ENCODE data around the gene MYO1B.
A peak's percentile ranks its signal among the peaks of the same experiment; 100 is the strongest.

The MYO1B gene

GRCh38 chr2:191262436-191262835 lies 17.2 kb downstream of the MYO1B start:
- no peak for DNase-seq (ENCODE audit: low spot score)

GRCh38 chr2:191263050-191263449 lies 17.8 kb downstream of the MYO1B start:
- DNase-seq (ENCODE audit: low spot score), result no peak

GRCh38 chr2:191264647-191265081 lies 19.5 kb downstream of the MYO1B start:
- no peak for DNase-seq (ENCODE audit: low spot score)

- no peak for DNase-seq (ENCODE audit: low spot score)
Observed at GRCh38 chr2:191265311-191266170, 20.3 kb downstream of the MYO1B start.

GRCh38 chr2:191266201-191266600 lies 21.0 kb downstream of the MYO1B start:
- no peak for DNase-seq (ENCODE audit: low spot score)

- DNase-seq (ENCODE audit: low spot score), result no peak
Observed at GRCh38 chr2:191268596-191268995, 23.4 kb downstream of the MYO1B start.

GRCh38 chr2:191270306-191271161 lies 25.3 kb downstream of the MYO1B start:
- peak; percentile 27 for DNase-seq (ENCODE audit: low spot score)

GRCh38 chr2:191272064-191272463 lies 26.9 kb downstream of the MYO1B start:
- DNase-seq (ENCODE audit: low spot score), result no peak

- no peak for DNase-seq (ENCODE audit: low spot score)
Observed at GRCh38 chr2:191274413-191274815, 29.2 kb downstream of the MYO1B start.

GRCh38 chr2:191276792-191277465 lies 31.7 kb downstream of the MYO1B start:
- no peak for DNase-seq (ENCODE audit: low spot score)

- DNase-seq (ENCODE audit: low spot score), result no peak
Observed at GRCh38 chr2:191280290-191280689, 35.1 kb downstream of the MYO1B start.

- DNase-seq (ENCODE audit: low spot score), result no peak
Observed at GRCh38 chr2:191280834-191281756, 35.9 kb downstream of the MYO1B start.

- DNase-seq (ENCODE audit: low spot score), result no peak
Observed at GRCh38 chr2:191285252-191285651, 40.0 kb downstream of the MYO1B start.

- no peak for DNase-seq (ENCODE audit: low spot score)
Observed at GRCh38 chr2:191287820-191288219, 42.6 kb downstream of the MYO1B start.

GRCh38 chr2:191289049-191289448 lies 43.8 kb downstream of the MYO1B start:
- no peak for DNase-seq (ENCODE audit: low spot score)

- no peak for DNase-seq (ENCODE audit: low spot score)
Observed at GRCh38 chr2:191291471-191291870, 46.3 kb downstream of the MYO1B start.

- DNase-seq (ENCODE audit: low spot score), result no peak
Observed at GRCh38 chr2:191292869-191293268, 47.7 kb downstream of the MYO1B start.

GRCh38 chr2:191295088-191295487 lies 49.9 kb downstream of the MYO1B start:
- DNase-seq (ENCODE audit: low spot score), result no peak

- no peak for DNase-seq (ENCODE audit: low spot score)
Observed at GRCh38 chr2:191296083-191297006, 51.1 kb downstream of the MYO1B start.

GRCh38 chr2:191297033-191297432 lies 51.8 kb downstream of the MYO1B start:
- DNase-seq (ENCODE audit: low spot score), result no peak

Measured in Ammon's horn (tissue), 1 donor.